Kasumi-1 (cell line): ENCODE measurements around the gene GABBR2.

Source experiments
- DNase-seq, 2 experiments: peaks; one replicate each; lab custom pipeline; 2025; lab: John Stamatoyannopoulos, UW

Gene GABBR2

DNA sequence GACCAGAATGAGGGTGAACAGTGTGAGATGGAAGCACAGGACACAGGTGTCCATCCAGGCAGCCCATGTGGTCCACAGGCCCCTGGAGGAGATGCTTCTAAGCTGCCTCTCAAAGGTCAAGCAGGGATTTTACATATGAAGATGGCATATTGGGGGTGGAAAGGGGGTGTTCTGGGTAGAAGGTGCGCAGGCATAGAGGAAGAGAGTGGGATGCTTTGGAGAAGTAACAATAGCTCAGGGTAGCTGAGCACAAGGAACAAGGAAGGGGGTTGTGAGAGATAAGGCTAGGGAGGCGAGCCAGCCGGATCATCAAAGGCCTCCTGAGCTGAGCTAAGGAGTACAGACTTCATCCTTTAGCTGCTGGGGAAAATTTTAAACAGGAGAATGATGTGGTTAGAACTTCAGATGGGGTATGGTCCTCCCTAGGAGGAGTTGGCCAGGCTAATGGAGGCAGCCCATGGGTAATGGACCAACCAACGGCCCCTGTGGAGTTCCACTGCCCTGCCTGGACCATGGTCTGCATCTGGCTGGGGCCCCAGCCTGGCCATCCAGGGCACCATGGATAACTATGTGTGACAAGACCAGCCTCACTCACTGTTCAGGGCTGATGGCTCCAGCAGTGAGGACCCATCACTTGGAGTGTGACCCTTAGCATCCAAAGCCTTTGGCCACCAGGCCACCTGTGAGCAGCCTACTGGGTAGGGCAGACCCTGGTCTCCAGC lies 366.5 kb downstream of the GABBR2 start:
- DNase-seq: no peak

DNA sequence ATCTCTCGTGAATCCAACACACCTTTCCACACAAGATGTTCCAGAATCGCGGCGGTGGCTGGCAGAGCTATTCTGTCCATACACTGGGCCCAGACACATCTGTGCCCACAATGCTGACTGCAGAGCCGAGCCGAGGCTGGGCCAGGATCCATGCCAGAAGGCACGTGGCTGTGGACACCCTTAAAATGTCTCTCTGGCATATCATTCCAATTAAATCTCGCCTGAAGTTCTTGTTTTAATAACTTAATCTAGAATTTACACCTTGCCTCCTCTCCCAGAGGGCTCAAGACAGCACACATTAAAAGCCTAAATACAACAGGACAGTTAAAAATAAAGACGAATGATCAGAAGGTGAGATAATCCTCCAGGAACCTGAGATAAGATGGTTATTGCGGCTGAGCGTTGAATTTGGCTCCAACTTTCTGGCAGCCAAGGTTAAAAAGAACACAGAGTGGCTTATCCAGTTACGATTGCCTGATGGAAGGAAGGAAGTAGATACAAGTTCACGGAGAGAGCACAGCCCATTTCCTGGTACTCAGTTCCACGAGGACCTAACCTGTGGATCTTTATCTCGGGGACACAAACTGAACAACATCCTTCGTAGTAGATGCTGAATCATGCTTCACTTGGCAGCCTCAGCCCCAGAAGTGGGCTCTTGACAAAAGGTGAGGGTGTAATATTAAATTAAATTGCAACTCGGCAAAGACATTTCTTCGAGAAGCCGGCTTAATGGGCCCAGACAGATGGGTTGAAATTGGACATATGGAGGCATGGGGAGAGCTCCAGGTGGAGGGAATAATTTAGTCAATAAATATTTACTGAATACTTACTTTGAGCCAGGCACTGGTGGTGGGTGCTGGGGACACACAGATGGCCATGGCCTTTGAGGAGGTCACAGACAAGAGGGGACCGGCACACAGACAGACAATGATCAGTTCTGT lies 367.3 kb downstream of the GABBR2 start:
- no peak for DNase-seq

GRCh38 chr9:98339987-98340800 lies 368.5 kb downstream of the GABBR2 start:
- DNase-seq: no peak

- DNase-seq: no peak
These were observed 373.1 kb downstream of the GABBR2 start for GRCh38 chr9:98335661-98336060.

DNA sequence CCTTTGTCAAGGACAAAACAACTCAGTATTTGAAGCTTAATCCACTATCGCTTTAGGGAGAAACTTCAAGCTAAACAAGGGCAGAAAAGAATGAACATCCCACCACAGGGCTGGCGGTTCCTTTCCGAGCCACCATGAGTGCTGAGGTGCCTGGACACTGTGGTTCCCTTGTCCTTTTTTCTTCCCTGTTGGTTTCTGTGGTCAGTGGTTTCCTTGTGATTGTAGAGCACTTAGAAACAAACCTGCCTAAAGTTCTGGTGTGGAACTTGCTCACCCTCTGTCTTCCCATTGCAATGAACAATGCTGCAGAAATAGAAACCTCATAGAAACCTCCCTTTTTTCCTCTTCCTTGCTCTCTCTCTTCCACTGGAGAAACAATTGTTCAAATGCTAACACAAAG lies 373.9 kb downstream of the GABBR2 start:
- DNase-seq: no peak

DNA sequence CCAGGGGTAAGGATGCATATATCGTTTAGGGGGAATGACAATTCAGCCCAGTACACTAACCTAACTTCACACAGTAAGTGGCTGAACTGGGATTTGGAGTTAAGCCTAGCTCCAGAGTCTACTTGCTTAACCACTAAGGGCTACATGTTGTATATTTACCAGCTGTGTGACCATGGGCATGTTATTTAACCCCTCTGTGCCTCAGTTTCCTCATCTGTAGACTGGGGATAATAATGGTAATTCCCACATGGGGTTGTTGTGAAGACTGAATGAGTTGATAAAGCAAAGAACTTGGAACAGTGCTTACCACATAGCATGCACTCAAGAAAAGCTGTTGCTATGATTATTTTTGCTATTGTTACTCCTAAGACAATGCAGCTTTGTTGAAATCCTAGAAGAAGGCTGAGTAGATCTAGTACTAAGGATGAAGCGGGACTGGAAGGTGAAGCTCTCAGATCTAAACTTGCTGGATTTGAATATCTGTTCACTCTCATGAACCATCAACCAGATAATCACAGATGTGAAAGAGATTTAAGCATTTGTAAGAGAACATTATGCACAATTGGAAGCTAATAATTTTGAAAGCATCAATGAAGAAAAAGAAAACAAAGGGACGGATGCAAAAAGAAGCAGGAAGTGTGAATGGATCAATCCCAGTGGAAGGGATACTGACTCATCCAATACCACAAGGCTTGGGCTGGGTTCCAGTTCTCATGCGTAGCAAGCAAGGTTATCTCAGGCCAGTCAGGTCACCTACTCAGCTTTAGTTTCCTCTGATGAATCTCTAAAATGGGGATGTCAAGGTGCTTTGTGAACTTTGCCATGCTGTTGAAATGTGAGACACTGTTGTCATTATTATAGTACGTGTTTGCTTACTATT lies 374.8 kb downstream of the GABBR2 start:
- DNase-seq: no peak

DNA sequence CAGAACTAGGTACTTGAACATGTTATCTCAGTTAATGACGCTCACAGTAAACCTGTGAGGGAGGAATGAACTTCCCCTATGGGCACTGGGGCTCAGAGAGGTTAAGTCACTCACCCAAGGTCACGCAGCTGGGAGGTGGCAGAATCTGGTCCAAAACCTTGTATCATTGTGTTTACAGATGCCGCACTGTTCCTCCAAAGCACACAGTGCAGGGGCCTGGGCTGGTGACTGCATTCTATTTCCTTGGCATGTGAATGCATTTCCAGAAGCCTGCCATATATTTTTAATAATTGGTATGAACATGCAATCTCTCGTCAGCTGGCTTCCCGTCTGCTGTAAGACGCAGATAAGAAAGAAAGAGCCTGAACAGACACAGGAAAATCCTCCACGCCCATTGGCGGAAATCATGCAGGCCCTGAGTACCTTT lies 376.3 kb downstream of the GABBR2 start:
- no peak for DNase-seq

- no peak for DNase-seq
These were observed 377.0 kb downstream of the GABBR2 start for GRCh38 chr9:98331536-98332259.

DNA sequence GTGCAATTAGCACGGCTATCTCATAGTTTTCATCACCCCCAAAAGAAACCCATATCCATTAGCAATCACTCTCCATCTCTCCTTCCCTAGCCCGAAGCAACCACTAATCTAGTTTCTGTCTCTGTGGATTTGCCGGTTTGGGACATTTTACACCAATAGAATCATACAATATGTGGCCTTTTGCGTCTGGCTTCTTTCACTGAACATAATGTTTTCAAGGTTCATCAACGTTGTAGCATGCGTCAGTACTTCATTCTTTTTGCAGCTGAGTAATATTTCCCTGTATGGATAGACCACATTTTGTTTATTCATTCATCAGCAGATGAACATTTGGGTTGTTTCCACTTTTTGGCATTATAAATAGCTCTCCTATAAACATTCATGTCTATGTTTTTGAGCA lies 377.9 kb downstream of the GABBR2 start:
- DNase-seq: no peak

GRCh38 chr9:98329904-98330303 lies 378.8 kb downstream of the GABBR2 start:
- DNase-seq: no peak

- DNase-seq: no peak
These were observed 379.5 kb downstream of the GABBR2 start for GRCh38 chr9:98329281-98329680.

DNA sequence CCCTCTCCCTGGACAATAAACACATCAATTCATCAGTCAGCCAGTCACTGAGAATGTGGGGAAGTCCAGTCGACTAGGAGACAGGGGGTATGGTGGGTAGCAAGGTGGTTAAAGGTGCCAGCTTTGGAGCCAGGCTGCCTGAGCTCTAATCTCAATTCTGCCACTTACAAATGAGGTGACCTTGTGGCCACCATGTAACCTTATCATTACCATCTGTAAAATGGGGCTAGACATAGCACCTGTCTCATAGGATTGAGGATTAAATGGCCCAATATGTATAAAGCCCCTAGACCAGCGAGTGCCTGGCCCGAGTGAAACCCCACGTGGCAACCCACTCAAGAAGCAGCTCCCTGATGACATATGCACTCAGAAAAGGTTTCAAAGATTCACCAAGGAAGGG lies 380.0 kb downstream of the GABBR2 start:
- DNase-seq: no peak

- DNase-seq: no peak
These were observed 380.6 kb downstream of the GABBR2 start for GRCh38 chr9:98328141-98328540.

DNA sequence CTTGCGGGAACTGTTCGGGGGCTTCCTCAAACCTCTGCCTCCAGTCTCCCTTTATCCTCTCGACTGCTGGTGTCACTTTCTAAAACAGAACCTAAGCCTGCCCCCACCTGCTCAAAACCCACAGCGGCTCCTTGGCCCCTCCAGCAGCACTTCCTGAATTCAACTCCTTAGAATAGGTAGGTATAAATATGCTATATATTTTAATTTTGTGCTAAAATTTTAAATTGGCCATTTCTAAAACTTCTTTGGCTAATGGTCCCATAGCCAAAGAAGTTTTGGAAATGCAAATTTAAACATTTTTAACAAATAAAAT lies 381.5 kb downstream of the GABBR2 start:
- DNase-seq: no peak

GRCh38 chr9:98326459-98327248 lies 382.1 kb downstream of the GABBR2 start:
- DNase-seq: no peak

DNA sequence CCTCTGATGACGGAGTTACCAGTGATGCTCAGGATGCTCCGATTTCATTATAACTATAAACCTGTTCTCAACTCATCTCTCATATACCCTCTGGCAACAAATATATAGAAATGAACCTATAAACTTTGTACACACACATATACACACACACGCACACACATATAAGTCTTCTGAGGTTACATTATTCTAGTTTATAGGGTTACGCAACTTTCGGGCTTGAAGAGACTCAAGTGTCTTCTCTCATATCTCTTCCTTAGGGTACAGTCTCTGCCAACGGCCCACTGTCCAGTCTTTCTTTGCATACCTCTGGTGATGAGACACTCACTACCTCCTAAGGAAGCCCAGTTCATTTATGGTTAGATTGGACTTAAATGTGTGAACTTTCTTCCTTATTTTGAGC lies 383.9 kb downstream of the GABBR2 start:
- DNase-seq: no peak

- DNase-seq: no peak
These were observed 385.0 kb downstream of the GABBR2 start for GRCh38 chr9:98323831-98324135.

DNA sequence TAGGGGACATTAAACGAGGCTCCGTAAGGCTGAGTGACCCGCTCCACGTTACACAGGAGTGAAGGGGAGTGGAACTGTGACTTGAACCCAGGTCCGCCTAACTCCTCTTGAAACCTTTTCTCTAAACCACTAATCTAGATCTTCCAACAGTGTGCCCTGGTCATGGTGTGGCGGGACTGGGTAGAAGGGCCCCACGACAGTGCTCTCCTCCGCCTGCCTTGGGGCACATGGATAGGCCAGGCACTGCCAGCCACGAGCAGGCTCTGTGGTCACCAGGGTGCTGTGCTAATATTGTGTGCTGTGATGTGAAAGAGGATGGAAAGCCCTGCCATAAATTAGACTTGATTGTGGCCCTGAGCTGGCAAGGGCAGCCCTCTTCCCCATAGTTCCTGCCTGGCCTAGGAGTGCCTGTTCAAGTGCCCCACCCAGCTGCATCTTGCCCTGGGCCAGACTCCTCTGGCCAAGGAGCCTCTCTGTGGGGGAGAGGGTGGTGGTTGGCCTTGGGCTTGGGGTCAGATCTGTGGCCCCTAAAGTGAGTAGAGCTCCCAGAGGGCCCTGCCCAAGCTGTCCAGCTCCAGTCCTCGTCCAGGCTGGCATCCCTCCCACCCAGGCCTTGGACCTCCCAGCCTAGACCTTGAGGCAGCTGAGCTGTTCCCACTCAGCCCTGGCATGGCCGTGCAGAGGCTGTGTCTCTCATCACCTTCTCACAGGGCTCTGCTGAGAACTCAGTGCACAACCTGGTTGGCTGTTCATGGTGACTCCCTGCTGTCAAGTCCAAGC lies 385.5 kb downstream of the GABBR2 start:
- no peak for DNase-seq

DNA sequence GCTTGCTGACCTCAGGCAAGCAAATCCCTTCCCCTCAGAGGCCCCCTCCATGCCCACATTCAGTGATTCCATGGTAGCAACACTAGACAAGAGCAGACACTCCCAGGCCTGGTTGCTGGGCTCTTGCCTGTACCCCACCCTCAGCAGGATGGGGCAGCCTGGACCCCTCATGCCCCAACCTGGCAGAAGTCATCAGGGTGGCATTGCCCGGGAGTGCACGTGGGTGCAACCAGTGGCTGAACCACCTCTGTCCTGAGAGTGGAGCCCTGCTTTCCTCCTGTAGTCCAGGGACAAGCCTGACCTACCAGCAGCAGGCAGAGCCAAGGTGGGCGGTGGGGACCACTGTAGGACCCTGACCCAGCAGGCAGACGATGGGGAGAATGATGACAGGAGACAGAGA lies 387.5 kb downstream of the GABBR2 start:
- DNase-seq: no peak
